ENCODE results near the gene PCDHB13.

PCDHB13 gene

GRCh38 chr5:141260458-141261237 is 46.9 kb downstream of the PCDHB13 start:
- DNase-seq = no peak
- Histone ChIP-seq H2AFZ (ENCODE audit: low read depth, low read length) (no peak overlapping the region), H4K20me1 (ENCODE audit: insufficient read depth, low read length) (no peaks in the 10 kb centered on the region), H3K9ac (ENCODE audit: low read depth, low read length) (no peak overlapping the region), H3K4me2 (ENCODE audit: insufficient read depth, low read length) (no peak overlapping the region), H3K27me3 (ENCODE audit: insufficient read depth, low read length, poor library complexity) (no peaks in the 10 kb centered on the region), H3K27ac (ENCODE audit: low read length) (no peak overlapping the region), H3K79me2 (ENCODE audit: insufficient read depth, low read length) (no peaks in the 10 kb centered on the region), H3K9me3 (ENCODE audit: insufficient read depth, low read length, severe bottlenecking) (peaks cover 49% of the 10 kb centered on the region), H3K4me1 (ENCODE audit: insufficient read depth, low read length) (no peaks in the 10 kb centered on the region), H3K36me3 (ENCODE audit: insufficient read depth, low read length) (no peaks in the 10 kb centered on the region), H3K4me3 (ENCODE audit: low read depth in 1 of 2, low read length in 2 of 2) (no peak overlapping the region)
- ATAC-seq (ENCODE audit: insufficient read depth, low read depth) = no peak
- no peak for TF ChIP-seq CTCF (IDR thresholded peaks at IDR 0.05; ENCODE audit: borderline replicate concordance, extremely low read depth, low read length, poor library complexity, severe bottlenecking)
- TF ChIP-seq EZH2 (IDR thresholded peaks at IDR 0.05; ENCODE audit: borderline replicate concordance, low read depth, low read length, severe bottlenecking) = no peak

- no peak overlapping the region for H3K4me3 ChIP-seq (ENCODE audit: low read depth in 1 of 2, low read length in 2 of 2)
- H3K79me2 ChIP-seq (ENCODE audit: insufficient read depth, low read length) = no peaks in the 10 kb centered on the region
- ATAC-seq (ENCODE audit: insufficient read depth, low read depth) (no peak), DNase-seq (no peak)
- H3K9me3 ChIP-seq (ENCODE audit: insufficient read depth, low read length, severe bottlenecking) = peaks cover 46% of the 10 kb centered on the region
- no peak overlapping the region for H3K9ac ChIP-seq (ENCODE audit: low read depth, low read length)
- H3K4me2 ChIP-seq (ENCODE audit: insufficient read depth, low read length) = no peak overlapping the region
- H3K27ac ChIP-seq (ENCODE audit: low read length) = no peak overlapping the region
- no peaks in the 10 kb centered on the region for H4K20me1 ChIP-seq (ENCODE audit: insufficient read depth, low read length)
- no peaks in the 10 kb centered on the region for H3K36me3 ChIP-seq (ENCODE audit: insufficient read depth, low read length)
- H2AFZ ChIP-seq (ENCODE audit: low read depth, low read length) = no peak overlapping the region
- TF ChIP-seq EZH2 (IDR thresholded peaks at IDR 0.05; ENCODE audit: borderline replicate concordance, low read depth, low read length, severe bottlenecking) (no peak), CTCF (IDR thresholded peaks at IDR 0.05; ENCODE audit: borderline replicate concordance, extremely low read depth, low read length, poor library complexity, severe bottlenecking) (no peak)
- H3K27me3 ChIP-seq (ENCODE audit: insufficient read depth, low read length, poor library complexity) = no peaks in the 10 kb centered on the region
- no peaks in the 10 kb centered on the region for H3K4me1 ChIP-seq (ENCODE audit: insufficient read depth, low read length)
These were observed 47.5 kb downstream of the PCDHB13 start for GRCh38 chr5:141261238-141261546.
